ENCODE measurements around the gene CNTNAP4.

The CNTNAP4 gene

DNA sequence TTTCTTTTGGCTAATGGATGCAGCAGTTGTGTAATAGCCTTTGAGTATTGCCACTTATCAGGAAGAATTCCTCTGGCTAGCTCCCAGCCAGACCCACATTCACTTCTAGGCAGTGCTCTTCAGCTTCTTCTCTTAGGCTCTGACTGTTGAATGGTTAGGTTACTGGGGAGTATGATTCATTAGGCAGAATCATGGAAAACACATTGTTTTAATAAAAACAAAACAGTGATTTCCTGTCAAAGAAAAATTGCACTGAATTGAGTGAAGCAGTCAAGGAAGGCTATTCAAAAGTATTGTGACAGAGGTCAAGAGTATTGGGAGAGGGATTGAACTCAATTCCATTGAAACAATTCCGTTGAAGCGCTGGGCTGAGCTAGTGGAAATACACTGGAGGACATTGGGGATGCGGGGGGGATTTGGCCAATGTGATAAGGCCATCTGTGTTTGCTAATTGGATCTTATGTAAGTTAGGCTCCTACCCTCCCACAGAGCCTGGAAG is 68.0 kb downstream of the CNTNAP4 start:
- DNase-seq = peak; percentile 19

GRCh38 chr16:76346210-76346609 is 69.0 kb downstream of the CNTNAP4 start:
- DNase-seq = no peak
- no peaks in the 10 kb centered on the region for H3K36me3 ChIP-seq
- no peaks in the 10 kb centered on the region for H3K27me3 ChIP-seq
- no peak overlapping the region for H3K4me3 ChIP-seq (ENCODE audit: low read depth, low read length)
- TF ChIP-seq CTCF (IDR thresholded peaks at IDR 0.05; ENCODE audit: low read depth, low read length) = no peak
- peaks cover 13% of the 10 kb centered on the region for H3K4me1 ChIP-seq
- H3K9me3 ChIP-seq = no peaks in the 10 kb centered on the region; the same call in 1 of the 2 replicates

More for the DNA sequence above, 68.0 kb downstream of the CNTNAP4 start:
- Histone ChIP-seq H3K9me3 (no peaks in the 10 kb centered on the region; the same call in 1 of the 2 replicates), H3K4me1 (peaks cover 13% of the 10 kb centered on the region), H3K36me3 (no peaks in the 10 kb centered on the region), H3K4me3 (ENCODE audit: low read depth, low read length) (no peak overlapping the region), H3K27me3 (no peaks in the 10 kb centered on the region)
- no peak for TF ChIP-seq CTCF (IDR thresholded peaks at IDR 0.05; ENCODE audit: low read depth, low read length)

DNA sequence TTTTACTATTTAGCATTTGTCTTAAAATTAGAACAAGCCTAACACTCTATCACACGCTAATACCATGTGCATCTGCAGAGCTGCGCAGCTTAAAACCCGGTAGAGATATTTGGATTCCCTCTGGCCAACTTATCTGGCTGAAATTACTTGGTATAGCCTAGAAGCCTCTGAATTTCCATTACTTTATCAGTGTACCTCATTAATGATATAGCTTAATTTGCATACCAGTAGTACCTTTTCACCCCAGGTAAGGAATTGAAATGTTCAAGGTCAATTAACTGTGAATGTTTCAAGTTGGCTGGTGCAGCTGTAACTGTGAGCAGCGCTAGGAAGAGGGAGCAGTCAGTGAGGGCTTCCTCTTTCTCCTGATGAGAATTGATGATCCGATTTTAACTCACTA is 74.2 kb downstream of the CNTNAP4 start:
- DNase-seq = no peak
- Histone ChIP-seq H3K4me1 (no peaks in the 10 kb centered on the region), H3K27me3 (no peaks in the 10 kb centered on the region), H3K9me3 (no peaks in the 10 kb centered on the region), H3K36me3 (no peaks in the 10 kb centered on the region), H3K4me3 (ENCODE audit: low read depth, low read length) (no peak overlapping the region)
- TF ChIP-seq CTCF (IDR thresholded peaks at IDR 0.05; ENCODE audit: low read depth, low read length) = no peak

DNA sequence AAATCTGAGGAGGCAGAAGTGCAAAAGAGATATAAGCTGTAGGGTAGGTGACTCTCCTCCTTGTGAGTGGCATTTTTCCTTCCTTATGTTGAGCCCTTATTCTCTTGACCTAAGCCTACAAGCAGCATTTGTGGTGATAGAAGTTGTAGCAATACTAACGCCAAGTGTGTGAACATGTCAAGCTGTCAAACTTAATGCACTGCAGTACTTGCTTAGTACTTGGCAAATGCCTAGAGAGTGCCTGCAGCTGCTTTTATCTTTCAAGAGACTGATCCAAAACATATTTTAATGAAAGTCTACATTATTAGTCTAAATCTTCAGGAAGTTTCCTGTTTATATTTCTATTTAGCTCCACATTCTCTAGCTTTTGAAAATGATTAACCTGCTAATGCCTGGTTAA is 83.2 kb downstream of the CNTNAP4 start:
- Histone ChIP-seq H3K27me3 (no peaks in the 10 kb centered on the region), H3K4me3 (ENCODE audit: low read depth, low read length) (no peak overlapping the region), H3K4me1 (no peaks in the 10 kb centered on the region), H3K9me3 (no peaks in the 10 kb centered on the region), H3K36me3 (no peaks in the 10 kb centered on the region)
- no peak for TF ChIP-seq CTCF (IDR thresholded peaks at IDR 0.05; ENCODE audit: low read depth, low read length)
- no peak for DNase-seq

DNA sequence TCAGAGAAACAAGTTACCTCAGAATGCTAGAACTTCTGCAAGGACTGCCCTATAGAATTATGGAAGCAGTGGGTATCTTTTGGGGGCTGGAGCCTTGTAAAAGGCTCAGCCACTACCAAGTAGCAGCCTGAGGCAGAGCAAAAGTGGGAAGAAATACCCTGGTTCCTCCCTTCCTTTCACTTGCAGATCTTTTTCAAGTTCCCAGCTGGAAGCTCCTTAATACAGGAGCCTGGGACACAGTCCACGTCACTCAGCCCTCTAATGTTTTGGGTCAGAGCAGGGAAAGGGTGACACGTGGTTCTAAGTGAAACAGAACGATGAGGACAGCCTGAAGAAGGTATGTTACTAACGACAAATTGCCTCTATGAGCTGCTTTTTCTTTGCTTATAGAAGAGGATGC is 93.1 kb downstream of the CNTNAP4 start:
- DNase-seq = no peak
- Histone ChIP-seq H3K4me1 (no peaks in the 10 kb centered on the region), H3K36me3 (no peaks in the 10 kb centered on the region), H3K9me3 (no peaks in the 10 kb centered on the region), H3K27me3 (no peaks in the 10 kb centered on the region), H3K4me3 (ENCODE audit: low read depth, low read length) (no peak overlapping the region)
- no peak for TF ChIP-seq CTCF (IDR thresholded peaks at IDR 0.05; ENCODE audit: low read depth, low read length)

- H3K27me3 ChIP-seq = no peaks in the 10 kb centered on the region
- DNase-seq = no peak
- H3K4me1 ChIP-seq = no peaks in the 10 kb centered on the region
- no peaks in the 10 kb centered on the region for H3K9me3 ChIP-seq
- no peak overlapping the region for H3K4me3 ChIP-seq (ENCODE audit: low read depth, low read length)
- H3K36me3 ChIP-seq = no peaks in the 10 kb centered on the region
- TF ChIP-seq CTCF (IDR thresholded peaks at IDR 0.05; ENCODE audit: low read depth, low read length) = no peak
Observed at GRCh38 chr16:76371441-76371840, 94.2 kb downstream of the CNTNAP4 start.
